HEK293 (cell line): ENCODE data around the gene IGF2BP2.

Source experiments
- CTCF ChIP-seq: fragments of 450-650 bp; formaldehyde crosslinking; IDR thresholded peaks from 2 replicates; pipeline ENCODE4 v1.5.1; 2016; ENCODE audit warnings: missing biosample characterization, missing genetic modification characterization
- PRDM4 ChIP-seq: fragments of 450-650 bp; formaldehyde crosslinking; IDR thresholded peaks from 2 replicates; pipeline ENCODE4 v1.5.1; 2017; ENCODE audit warnings: missing biosample characterization, missing genetic modification characterization
- TCF7L2 ChIP-seq: IDR thresholded peaks from 2 replicates; pipeline ENCODE4 v1.6.1; 2011; ENCODE audit warnings: low read depth, mild to moderate bottlenecking, inconsistent platforms, low read length, moderate library complexity, borderline replicate concordance
- ZBTB20 ChIP-seq: fragments of 450-650 bp; formaldehyde crosslinking; IDR thresholded peaks from 2 replicates; pipeline ENCODE4 v1.5.1; 2016; ENCODE audit warnings: missing biosample characterization, missing genetic modification characterization
- ZNF114 ChIP-seq: fragments of 450-650 bp; formaldehyde crosslinking; IDR thresholded peaks from 2 replicates; pipeline ENCODE4 v1.5.0; 2017; ENCODE audit warnings: missing biosample characterization, missing genetic modification characterization
- ZNF138 ChIP-seq: fragments of 450-650 bp; formaldehyde crosslinking; IDR thresholded peaks from 2 replicates; pipeline ENCODE4 v1.5.1; 2016; ENCODE audit warnings: missing biosample characterization, missing genetic modification characterization, borderline replicate concordance
- ZNF146 ChIP-seq: fragments of 450-650 bp; formaldehyde crosslinking; IDR thresholded peaks from 2 replicates; pipeline ENCODE4 v1.5.1; 2016; ENCODE audit warnings: missing biosample characterization, missing genetic modification characterization
- ZNF184 ChIP-seq: fragments of 450-650 bp; IDR thresholded peaks from 2 replicates; pipeline ENCODE4 v1.5.1; 2018; ENCODE audit warnings: missing biosample characterization, mild to moderate bottlenecking, missing genetic modification characterization
- ZNF274 ChIP-seq, 2 experiments: fragments of 200-500 bp in 1 of 2; fragments of 450-650 bp in 1 of 2; sonication (Bioruptor generic) in 1 of 2; formaldehyde crosslinking in 1 of 2; IDR thresholded peaks; 2 replicates each; pipeline versions ENCODE4 v1.5.1 to v1.6.1; 2014 to 2016; ENCODE audit warnings: borderline replicate concordance in 1 of 2, inconsistent platforms in 1 of 2, low read length in 1 of 2, missing biosample characterization in 1 of 2, missing genetic modification characterization in 1 of 2
- ZNF341 ChIP-seq: fragments of 450-650 bp; formaldehyde crosslinking; IDR thresholded peaks from 2 replicates; pipeline ENCODE4; 2016; ENCODE audit warnings: low read depth, missing biosample characterization, missing genetic modification characterization
- ZNF354C ChIP-seq: fragments of 450-650 bp; formaldehyde crosslinking; IDR thresholded peaks from 2 replicates; pipeline ENCODE4 v1.5.1; 2016; ENCODE audit warnings: missing biosample characterization, missing genetic modification characterization, low read depth, borderline replicate concordance
- ZNF670 ChIP-seq: fragments of 450-650 bp; formaldehyde crosslinking; IDR thresholded peaks from 2 replicates; pipeline ENCODE4 v1.5.1; 2016; ENCODE audit warnings: missing biosample characterization, missing genetic modification characterization, low read depth
- ZNF692 ChIP-seq: fragments of 450-650 bp; formaldehyde crosslinking; IDR thresholded peaks from 2 replicates; pipeline ENCODE4 v1.5.1; 2016; ENCODE audit warnings: missing biosample characterization, missing genetic modification characterization
- TF ChIP-seq, protein P1 (sequence below): fragments of 450-650 bp; formaldehyde crosslinking; IDR thresholded peaks from 2 replicates; pipeline ENCODE4 v1.5.1; 2016; ENCODE audit warnings: missing biosample characterization, missing genetic modification characterization, borderline replicate concordance

DNA sequence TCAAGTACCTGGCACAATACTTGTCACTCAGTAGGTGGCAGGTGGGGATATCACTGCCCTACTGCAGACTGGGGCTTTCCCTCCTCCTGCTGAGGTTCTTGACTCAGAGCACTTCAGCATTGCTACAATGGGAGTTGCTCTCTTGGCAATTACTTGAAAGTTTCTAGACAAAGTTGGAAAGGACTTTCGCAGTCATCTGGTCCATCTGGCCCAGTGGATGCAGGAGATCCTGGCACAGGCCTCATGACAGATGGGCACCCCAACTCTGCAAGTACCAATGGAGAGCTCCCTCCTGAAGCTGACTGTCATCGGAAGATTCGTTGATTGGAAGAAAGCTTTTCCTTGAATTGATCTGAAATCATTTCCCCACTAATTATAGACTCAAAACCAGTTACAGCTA lies 19.2 kb upstream of the IGF2BP2 start:
- TF ChIP-seq PRDM4 (tag by site-specific recombination) (no peak), CTCF (tag by site-specific recombination) (no peak), ZNF692 (tag by site-specific recombination) (no peak), ZNF184 (no peak), ZNF274 (IDR thresholded peaks at IDR 0.05; ENCODE audit: low read length) (no peak), ZNF274 (tag by site-specific recombination; IDR thresholded peaks at IDR 0.05; ENCODE audit: borderline replicate concordance) (no peak), ZNF114 (no peak), ZNF670 (no peak), ZBTB20 (tag by site-specific recombination) (no peak), ZNF354C (tag by site-specific recombination) (no peak), TCF7L2 (no peak), ZNF341 (tag by site-specific recombination) (no peak), ZNF138 (tag by site-specific recombination) (no peak), ZNF146 (no peak)
- TF ChIP-seq, protein P1, sequence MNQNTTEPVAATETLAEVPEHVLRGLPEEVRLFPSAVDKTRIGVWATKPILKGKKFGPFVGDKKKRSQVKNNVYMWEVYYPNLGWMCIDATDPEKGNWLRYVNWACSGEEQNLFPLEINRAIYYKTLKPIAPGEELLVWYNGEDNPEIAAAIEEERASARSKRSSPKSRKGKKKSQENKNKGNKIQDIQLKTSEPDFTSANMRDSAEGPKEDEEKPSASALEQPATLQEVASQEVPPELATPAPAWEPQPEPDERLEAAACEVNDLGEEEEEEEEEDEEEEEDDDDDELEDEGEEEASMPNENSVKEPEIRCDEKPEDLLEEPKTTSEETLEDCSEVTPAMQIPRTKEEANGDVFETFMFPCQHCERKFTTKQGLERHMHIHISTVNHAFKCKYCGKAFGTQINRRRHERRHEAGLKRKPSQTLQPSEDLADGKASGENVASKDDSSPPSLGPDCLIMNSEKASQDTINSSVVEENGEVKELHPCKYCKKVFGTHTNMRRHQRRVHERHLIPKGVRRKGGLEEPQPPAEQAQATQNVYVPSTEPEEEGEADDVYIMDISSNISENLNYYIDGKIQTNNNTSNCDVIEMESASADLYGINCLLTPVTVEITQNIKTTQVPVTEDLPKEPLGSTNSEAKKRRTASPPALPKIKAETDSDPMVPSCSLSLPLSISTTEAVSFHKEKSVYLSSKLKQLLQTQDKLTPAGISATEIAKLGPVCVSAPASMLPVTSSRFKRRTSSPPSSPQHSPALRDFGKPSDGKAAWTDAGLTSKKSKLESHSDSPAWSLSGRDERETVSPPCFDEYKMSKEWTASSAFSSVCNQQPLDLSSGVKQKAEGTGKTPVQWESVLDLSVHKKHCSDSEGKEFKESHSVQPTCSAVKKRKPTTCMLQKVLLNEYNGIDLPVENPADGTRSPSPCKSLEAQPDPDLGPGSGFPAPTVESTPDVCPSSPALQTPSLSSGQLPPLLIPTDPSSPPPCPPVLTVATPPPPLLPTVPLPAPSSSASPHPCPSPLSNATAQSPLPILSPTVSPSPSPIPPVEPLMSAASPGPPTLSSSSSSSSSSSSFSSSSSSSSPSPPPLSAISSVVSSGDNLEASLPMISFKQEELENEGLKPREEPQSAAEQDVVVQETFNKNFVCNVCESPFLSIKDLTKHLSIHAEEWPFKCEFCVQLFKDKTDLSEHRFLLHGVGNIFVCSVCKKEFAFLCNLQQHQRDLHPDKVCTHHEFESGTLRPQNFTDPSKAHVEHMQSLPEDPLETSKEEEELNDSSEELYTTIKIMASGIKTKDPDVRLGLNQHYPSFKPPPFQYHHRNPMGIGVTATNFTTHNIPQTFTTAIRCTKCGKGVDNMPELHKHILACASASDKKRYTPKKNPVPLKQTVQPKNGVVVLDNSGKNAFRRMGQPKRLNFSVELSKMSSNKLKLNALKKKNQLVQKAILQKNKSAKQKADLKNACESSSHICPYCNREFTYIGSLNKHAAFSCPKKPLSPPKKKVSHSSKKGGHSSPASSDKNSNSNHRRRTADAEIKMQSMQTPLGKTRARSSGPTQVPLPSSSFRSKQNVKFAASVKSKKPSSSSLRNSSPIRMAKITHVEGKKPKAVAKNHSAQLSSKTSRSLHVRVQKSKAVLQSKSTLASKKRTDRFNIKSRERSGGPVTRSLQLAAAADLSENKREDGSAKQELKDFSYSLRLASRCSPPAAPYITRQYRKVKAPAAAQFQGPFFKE, result no peak
